Measurements from ENCODE around the gene PLB1. TPM values are rescaled to one million over a fixed set of nuclear protein-coding genes. Genes with fewer than 3 reads are reported as not detected.

The PLB1 gene
- polyA plus RNA-seq, 1 donor, result 2.0 TPM

DNA sequence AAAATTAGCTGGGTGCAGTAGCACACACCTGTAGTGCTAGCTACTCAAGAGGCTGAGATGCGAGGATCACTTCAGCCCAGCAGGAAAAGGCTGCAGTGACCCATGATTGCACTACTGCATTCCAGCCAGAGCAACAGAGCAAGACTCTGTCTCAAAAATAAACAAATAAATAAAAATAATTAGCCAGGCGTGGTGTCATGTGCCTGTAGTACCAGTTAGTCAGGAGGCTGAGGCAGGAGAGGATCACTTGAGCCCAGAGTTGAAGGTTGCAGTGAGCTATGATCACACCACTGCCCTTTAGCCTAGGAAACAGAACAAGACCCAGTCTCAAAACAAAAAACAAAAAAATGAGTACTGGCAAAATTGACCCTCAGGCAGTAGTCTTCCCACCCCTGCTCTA, 193.9 kb downstream of the PLB1 start:
- DNase-seq (ENCODE audit: low read depth), result no peak

DNA sequence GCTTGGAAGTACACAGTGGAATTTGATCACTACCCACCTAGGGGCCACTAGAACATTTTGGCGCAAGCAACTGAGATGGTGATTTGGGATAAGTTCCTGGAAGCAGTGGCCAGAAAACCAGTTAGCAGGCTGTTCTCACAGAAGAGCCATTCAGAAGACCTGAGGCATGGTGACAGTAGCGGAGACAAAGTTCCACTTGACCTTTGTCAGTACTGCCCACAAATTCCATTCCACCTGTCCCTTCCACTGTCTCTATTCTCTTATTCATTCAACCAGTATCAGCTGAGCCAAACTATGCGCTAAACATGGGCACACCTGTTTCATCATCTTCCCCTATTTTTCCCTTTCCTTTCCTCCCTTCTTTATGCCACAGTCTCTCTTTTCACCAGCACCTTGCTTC, 196.6 kb downstream of the PLB1 start:
- no peak for DNase-seq (ENCODE audit: low read depth)

- no peak for DNase-seq (ENCODE audit: low read depth)
Measured at GRCh38 chr2:28693223-28693622, 197.4 kb downstream of the PLB1 start.

Other genes starting within 250 kb of the PLB1 start
- 17.3 TPM for gene FOSL2, start 103.2 kb upstream of the PLB1 start, polyA plus RNA-seq (ENCODE audit: insufficient read length)

Measured in forelimb muscle (tissue), 1 donor.